ENCODE measurements around the gene FSHR. TPM values are rescaled to one million over a fixed set of nuclear protein-coding genes. Genes with fewer than 3 reads are reported as not detected.

FSHR gene
- total and polyA plus RNA-seq, 2 of the 8 experiments (the other 6 are each of a cell fraction or from before 2014, with no cell fraction given), result not detected

DNA sequence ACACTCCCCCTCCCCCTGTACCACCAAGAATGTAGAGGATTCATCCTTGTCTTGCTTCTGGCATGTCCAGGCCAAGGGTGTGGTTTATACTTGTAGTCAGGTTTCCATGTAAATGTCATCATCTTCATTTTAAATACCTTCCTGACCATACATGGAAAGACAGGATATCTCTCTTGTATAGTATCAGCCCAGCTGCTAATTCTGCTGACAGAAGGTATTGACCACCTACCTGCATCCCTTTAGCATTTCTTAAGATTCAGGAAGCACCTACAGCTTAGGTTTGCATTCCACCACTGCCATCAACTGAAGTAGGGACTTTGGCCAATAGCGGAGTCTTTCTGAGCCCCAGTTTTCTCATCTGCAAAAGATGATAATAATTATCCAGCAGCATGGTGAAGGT is 22.9 kb upstream of the FSHR start:
- Histone ChIP-seq H3K14ac (ENCODE audit: insufficient read length) (no peak overlapping the region), H3K56ac (replicated peaks; ENCODE audit: insufficient read length, low read depth, low read length) (no peak overlapping the region), H3K4me1 (replicated peaks in 1 of 4; ENCODE audit: control insufficient read depth in 3 of 4, insufficient read depth in 4 of 4, low read length in 3 of 4) (peaks cover 0 to 4% (median 0%) of the 10 kb centered on the region in 4 experiments; a peak in 2 of 7 replicates), H3K4ac (replicated peaks; ENCODE audit: insufficient read length, low read depth, low read length) (no peak overlapping the region), H2BK15ac (ENCODE audit: low read length) (no peak overlapping the region), H3K27me3 (replicated peaks in 1 of 4; ENCODE audit: control insufficient read depth in 3 of 4, extremely low read depth in 1 of 4, insufficient read depth in 3 of 4, low read length in 3 of 4) (no peaks in the 10 kb centered on the region), H3K23me2 (ENCODE audit: low read depth, low read length) (no peaks in the 10 kb centered on the region), H4K91ac (replicated peaks; ENCODE audit: insufficient read length, low read length) (no peak overlapping the region), H4K8ac (ENCODE audit: extremely low read depth, insufficient read depth, low read length) (no peak overlapping the region), H3K4me3 (ENCODE audit: extremely low read depth in 1 of 4, insufficient read depth in 2 of 4, low read depth in 3 of 4, low read length in 4 of 4) (no peak overlapping the region), H2BK120ac (replicated peaks; ENCODE audit: low read depth, low read length) (no peak overlapping the region), H2AFZ (ENCODE audit: low read length) (no peak overlapping the region), H3K18ac (ENCODE audit: extremely low read depth, low read length) (no peak overlapping the region), H4K5ac (ENCODE audit: insufficient read length, low read depth, low read length) (no peak overlapping the region), H3K36me3 (ENCODE audit: control insufficient read depth in 2 of 4, insufficient read depth in 4 of 4, low read length in 3 of 4) (0 out of 8 replicates have a peak, but pooled peaks cover 0 to 3% (median 0%) of the 10 kb centered on the region in 4 experiments), H3K9me3 (ENCODE audit: insufficient read depth in 2 of 2, low read depth in 1 of 2, low read length in 1 of 2) (peaks cover 5 to 6% of the 10 kb centered on the region in 2 experiments), H4K20me1 (replicated peaks in 1 of 2; ENCODE audit: control insufficient read depth in 1 of 2, insufficient read depth in 2 of 2, low read length in 2 of 2) (no peaks in the 10 kb centered on the region), H2AK5ac (ENCODE audit: low read depth, low read length) (no peak overlapping the region), H3K4me2 (ENCODE audit: insufficient read depth in 1 of 2, low read depth in 2 of 2, low read length in 2 of 2) (no peak overlapping the region), H3K79me2 (ENCODE audit: control insufficient read depth in 1 of 2, insufficient read depth in 2 of 2, low read length in 2 of 2) (no peaks in the 10 kb centered on the region), H3K23ac (ENCODE audit: insufficient read length) (no peak overlapping the region), H3K9ac (replicated peaks in 1 of 4; ENCODE audit: extremely low read depth in 1 of 4, low read depth in 3 of 4, low read length in 3 of 4) (no peak overlapping the region), H2BK12ac (ENCODE audit: low read depth, low read length) (no peak overlapping the region), H2BK20ac (ENCODE audit: low read length) (no peak overlapping the region), H2BK5ac (ENCODE audit: low read depth, low read length) (no peak overlapping the region), H3K79me1 (ENCODE audit: low read depth, low read length) (no peaks in the 10 kb centered on the region), H3K27ac (ENCODE audit: low read depth, low read length) (no peak overlapping the region)
- DNase-seq (ENCODE audit: low read depth in 1 of 2, low spot score in 2 of 2), result peak in 1 of 2 experiments; percentile 7
- POLR2A ChIA-PET (ENCODE audit: partially characterized antibody), result no interaction called here
- CTCF ChIA-PET (ENCODE audit: partially characterized antibody), result interaction anchor here (0.7 kb wide), 1 partner anchor 172 kb away, joined by 3 read pairs; no protein-coding TSS in a partner anchor
- FAIRE-seq, result peak; percentile 13
- WGBS, 2 experiments (ENCODE audit: extremely low coverage in 1 of 2, insufficient coverage in 1 of 2, insufficient read length in 1 of 2, insufficient replicate concordance in 2 of 2, low coverage in 1 of 2, low lambda C conversion rate in 2 of 2, missing lambda C conversion rate in 1 of 2), result 92% methylated on average over 1 of the region's 1 CpG; no CpG with 5 or more reads in 1 of the 2 experiments
- TF ChIP-seq SRF (IDR thresholded peaks at IDR 0.05; ENCODE audit: low read depth, low read length) (peak; percentile 59; the same call in 1 of the 2 replicates), SIX5 (IDR thresholded peaks at IDR 0.05; ENCODE audit: low read depth, low read length) (no peak), CBX8 (IDR thresholded peaks at IDR 0.05; ENCODE audit: borderline replicate concordance, low read depth, low read length) (no peak), CREB1 (IDR thresholded peaks at IDR 0.05) (no peak), TAF7 (optimal IDR thresholded peaks at IDR 0.05; ENCODE audit: borderline replicate concordance, low read depth, low read length) (no peak), TEAD4 (IDR thresholded peaks at IDR 0.05; ENCODE audit: low read depth, low read length) (peak; percentile 18; the same call in 1 of the 2 replicates), CBX5 (IDR thresholded peaks at IDR 0.05; ENCODE audit: low read depth, low read length) (no peak), GABPA (IDR thresholded peaks at IDR 0.05; ENCODE audit: borderline replicate concordance, insufficient read depth, low read length) (no peak), ZNF274 (IDR thresholded peaks at IDR 0.05; ENCODE audit: borderline replicate concordance, extremely low read depth, low read length) (no peak)
- TF ChIP-seq, protein P1, sequence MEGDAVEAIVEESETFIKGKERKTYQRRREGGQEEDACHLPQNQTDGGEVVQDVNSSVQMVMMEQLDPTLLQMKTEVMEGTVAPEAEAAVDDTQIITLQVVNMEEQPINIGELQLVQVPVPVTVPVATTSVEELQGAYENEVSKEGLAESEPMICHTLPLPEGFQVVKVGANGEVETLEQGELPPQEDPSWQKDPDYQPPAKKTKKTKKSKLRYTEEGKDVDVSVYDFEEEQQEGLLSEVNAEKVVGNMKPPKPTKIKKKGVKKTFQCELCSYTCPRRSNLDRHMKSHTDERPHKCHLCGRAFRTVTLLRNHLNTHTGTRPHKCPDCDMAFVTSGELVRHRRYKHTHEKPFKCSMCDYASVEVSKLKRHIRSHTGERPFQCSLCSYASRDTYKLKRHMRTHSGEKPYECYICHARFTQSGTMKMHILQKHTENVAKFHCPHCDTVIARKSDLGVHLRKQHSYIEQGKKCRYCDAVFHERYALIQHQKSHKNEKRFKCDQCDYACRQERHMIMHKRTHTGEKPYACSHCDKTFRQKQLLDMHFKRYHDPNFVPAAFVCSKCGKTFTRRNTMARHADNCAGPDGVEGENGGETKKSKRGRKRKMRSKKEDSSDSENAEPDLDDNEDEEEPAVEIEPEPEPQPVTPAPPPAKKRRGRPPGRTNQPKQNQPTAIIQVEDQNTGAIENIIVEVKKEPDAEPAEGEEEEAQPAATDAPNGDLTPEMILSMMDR (IDR thresholded peaks at IDR 0.05; ENCODE audit: control extremely low read depth in 1 of 3, insufficient read depth in 1 of 3, low read depth in 1 of 3, low read length in 3 of 3), result no peak
